Gastrocnemius medialis (tissue), 4 donors: Measurements from ENCODE around the gene PPP1R37. TPM values are rescaled to one million over a fixed set of nuclear protein-coding genes. Genes with fewer than 3 reads are reported as not detected.
"Not testable (repeated sequence)": the region's sequence is repeated elsewhere in the genome, so short reads cannot be mapped to it uniquely, and the experiment has no call there.

ENCODE experiments used
- ATAC-seq, 2 donors: fragments of 150-250 bp; one replicate each; pipeline ENCODE4 v1.9.1; 2016
- DNase-seq, 2 donors: peaks; one replicate each; pipeline ENCODE4 v3.0.0-alpha.2; 2019
- H3K27ac ChIP-seq, 4 donors: fragments of 200-600 bp; sonication (generic); 1 replicate in 1 of 4; 2 replicates in 3 of 4; pipeline ENCODE4 v1.5.1; 2016 to 2018; ENCODE audit warnings: mild to moderate bottlenecking in 2 of 4, moderate library complexity in 1 of 4
- H3K27me3 ChIP-seq, 3 donors: fragments of 200-600 bp; sonication (generic) in 2 of 3; 1 replicate in 1 of 3; 2 replicates in 2 of 3; pipeline versions ENCODE4 v1.5.1 to v1.6.0; 2016 to 2019; ENCODE audit warnings: mild to moderate bottlenecking in 1 of 3, moderate library complexity in 1 of 3
- H3K36me3 ChIP-seq, 2 donors: fragments of 200-600 bp; sonication (generic) in 1 of 2; one replicate each; pipeline ENCODE4 v1.5.1; 2017 to 2018
- H3K4me1 ChIP-seq, 2 donors: fragments of 200-600 bp; sonication (generic) in 1 of 2; one replicate each; pipeline ENCODE4 v1.5.1; 2016 to 2017; ENCODE audit warnings: mild to moderate bottlenecking in 2 of 2
- H3K4me3 ChIP-seq, 4 donors: fragments of 200-600 bp; sonication (generic) in 3 of 4; 1 replicate in 1 of 4; 2 replicates in 3 of 4; pipeline ENCODE4 v1.5.1; 2016 to 2019; ENCODE audit warnings: mild to moderate bottlenecking in 2 of 4
- H3K9me3 ChIP-seq, 3 donors: fragments of 200-600 bp; sonication (generic) in 2 of 3; 1 replicate in 1 of 3; 2 replicates in 2 of 3; pipeline ENCODE4 v1.5.1; 2016 to 2019
- CTCF ChIP-seq, 5 experiments: fragments of 450-650 bp in 3 of 5; fragments of 200-600 bp in 2 of 5; sonication (generic) in 2 of 5; IDR thresholded peaks in 4 of 5; conservative IDR thresholded peaks in 1 of 5; 1 replicate in 4 of 5; 2 replicates in 1 of 5; pipeline ENCODE4 v1.5.1; 2016 to 2019; ENCODE audit warnings: antibody characterized with exemption in 5 of 5, mild to moderate bottlenecking in 3 of 5, moderate library complexity in 3 of 5
- POLR2A ChIP-seq, 2 donors: fragments of 450-650 bp; IDR thresholded peaks; one replicate each; pipeline ENCODE4 v1.6.1; 2017; ENCODE audit warnings: antibody characterized with exemption in 2 of 2, mild to moderate bottlenecking in 2 of 2, moderate library complexity in 2 of 2
- in situ Hi-C, 4 donors: fragments of 200-750 bp; cut with MboI; loops; one replicate each; pipeline versions ENCODE4 v1.15.0 to v1.8.0; 2017; ENCODE audit warnings: low sequenced_read_pairs in 4 of 4
- intact Hi-C: fragments of 100-400 bp; cut with DNase I; formaldehyde crosslinking; loops from one replicate; pipeline ENCODE4 v1.15.1; 2023; ENCODE audit warnings: low total_unique reads
- total RNA-seq, 4 donors: library from RNA; depleted of rRNA; stranded (reverse); fragments of >200 nt; gene quantifications; one replicate each; pipeline versions ENCODE4 v1.1.0 to v1.2.3, GENCODE V29; 2016

The PPP1R37 gene
- total RNA-seq, 4 donors from 2014 or later: 30.5 to 51.1 (median 39.7) TPM

DNA sequence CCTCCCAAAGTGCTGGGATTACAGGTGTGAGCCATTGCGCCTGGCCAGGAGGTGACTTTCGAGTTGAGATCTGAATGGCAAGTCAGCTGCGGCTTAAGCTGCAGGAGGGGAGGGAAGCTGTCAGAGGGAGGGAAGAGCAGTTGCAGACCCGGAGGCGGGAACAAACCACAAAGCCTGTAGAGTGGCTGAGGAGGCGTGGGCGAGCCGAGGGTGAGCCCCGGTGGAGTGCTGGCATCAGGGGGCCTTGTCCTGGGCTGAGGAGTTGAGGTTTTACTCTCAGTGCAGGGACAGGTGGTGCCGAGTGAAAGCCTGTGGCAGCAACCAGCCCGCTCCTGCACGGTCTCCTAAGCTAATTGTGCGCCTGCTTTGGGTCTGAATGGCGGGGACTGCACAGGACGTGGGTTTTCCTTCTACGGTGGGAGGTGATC is 24.2 kb downstream of the PPP1R37 start:
- Histone ChIP-seq H3K9me3 (no peaks in the 10 kb centered on the region), H3K27ac (peak overlapping the region in 2 of 4 donors; percentile 43 to 74), H3K36me3 (no peaks in the 10 kb centered on the region), H3K27me3 (no peaks in the 10 kb centered on the region), H3K4me3 (no peak overlapping the region), H3K4me1 (peaks cover 40 to 46% of the 10 kb centered on the region in 2 donors)
- intact Hi-C loops (no loop called here), in situ Hi-C loops (no loop called here)
- DNase-seq (no peak), ATAC-seq (no peak)
- TF ChIP-seq POLR2A (IDR thresholded peaks at IDR 0.05) (no peak), CTCF (IDR thresholded peaks at IDR 0.05 in 4 of 5, conservative IDR thresholded peaks at IDR 0.05 in 1 of 5) (no peak)

- no peak for DNase-seq
- no peak overlapping the region for H3K4me3 ChIP-seq
- in situ Hi-C loops (no loop called here), intact Hi-C loops (no loop called here)
- ATAC-seq: no peak
- TF ChIP-seq POLR2A (IDR thresholded peaks at IDR 0.05): no peak
- no peak for TF ChIP-seq CTCF (IDR thresholded peaks at IDR 0.05 in 4 of 5, conservative IDR thresholded peaks at IDR 0.05 in 1 of 5)
- H3K27me3 ChIP-seq: no peaks in the 10 kb centered on the region
- H3K27ac ChIP-seq: peak overlapping the region in 3 of 4 donors; percentile 43 to 74 (median 56)
- H3K36me3 ChIP-seq: no peaks in the 10 kb centered on the region
- peaks cover 40 to 46% of the 10 kb centered on the region in 2 donors for H3K4me1 ChIP-seq
- no peaks in the 10 kb centered on the region for H3K9me3 ChIP-seq
These were observed 24.7 kb downstream of the PPP1R37 start for GRCh38 chr19:45117671-45118070.

GRCh38 chr19:45118106-45118505 is 25.1 kb downstream of the PPP1R37 start:
- Histone ChIP-seq H3K27me3 (no peaks in the 10 kb centered on the region), H3K4me1 (peaks cover 40 to 46% of the 10 kb centered on the region in 2 donors), H3K36me3 (no peaks in the 10 kb centered on the region), H3K27ac (peak overlapping the region; percentile 41 to 74 (median 50)), H3K9me3 (no peaks in the 10 kb centered on the region), H3K4me3 (no peak overlapping the region)
- TF ChIP-seq CTCF (IDR thresholded peaks at IDR 0.05 in 4 of 5, conservative IDR thresholded peaks at IDR 0.05 in 1 of 5): no peak
- no peak for TF ChIP-seq POLR2A (IDR thresholded peaks at IDR 0.05)
- ATAC-seq: no peak
- no peak for DNase-seq
- in situ Hi-C loops (no loop called here), intact Hi-C loops (no loop called here)

DNA sequence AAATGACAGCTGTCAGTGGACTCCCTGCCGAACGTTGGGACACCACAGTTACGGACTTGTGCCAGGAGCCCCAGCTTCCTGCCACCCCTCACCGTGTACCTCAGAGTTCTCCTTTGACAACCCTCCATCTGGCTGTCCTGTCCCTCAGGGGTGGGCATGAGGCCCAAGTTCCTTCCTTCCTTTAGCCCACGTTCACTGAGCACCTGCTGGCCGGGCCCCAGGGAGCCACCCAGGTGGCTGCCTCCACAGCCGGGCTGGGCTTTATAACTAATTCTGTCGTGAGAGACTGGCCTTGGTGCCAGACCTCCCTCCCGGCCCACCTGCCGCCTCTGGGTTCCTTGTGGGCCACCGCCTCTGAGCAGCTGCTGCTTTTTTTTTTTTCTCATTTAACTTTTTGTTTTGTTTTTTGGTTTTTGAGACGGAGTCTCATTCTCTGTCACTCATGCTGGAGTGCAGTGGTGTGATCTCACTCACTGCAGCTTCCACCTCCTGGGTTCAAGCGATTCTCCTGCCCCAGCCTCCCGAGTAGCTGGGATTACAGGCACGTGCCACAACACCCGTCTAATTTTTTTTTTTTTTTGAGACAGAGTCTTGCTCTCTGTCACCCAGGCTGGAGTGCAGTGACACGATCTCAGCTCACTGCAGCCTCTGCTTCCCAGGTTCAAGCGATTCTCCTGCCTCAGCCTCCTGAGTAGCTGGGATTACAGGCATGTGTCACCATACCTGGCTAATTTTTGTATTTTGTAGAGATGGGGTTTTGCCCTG is 25.8 kb downstream of the PPP1R37 start:
- peak in 1 of 2 donors; percentile 3 for ATAC-seq
- DNase-seq, intact Hi-C loops, H3K9me3 ChIP-seq, H3K27me3 ChIP-seq, H3K4me3 ChIP-seq, H3K36me3 ChIP-seq, in situ Hi-C loops: not testable (repeated sequence)
- H3K4me1 ChIP-seq: peaks cover 40 to 46% of the 10 kb centered on the region in 2 donors
- H3K27ac ChIP-seq: peak overlapping the region; percentile 41 to 74 (median 50)

GRCh38 chr19:45119582-45119981 is 26.6 kb downstream of the PPP1R37 start:
- Histone ChIP-seq H3K9me3 (no peaks in the 10 kb centered on the region), H3K4me1 (peaks cover 36 to 46% of the 10 kb centered on the region in 2 donors), H3K27ac (no peak overlapping the region), H3K27me3 (no peaks in the 10 kb centered on the region), H3K36me3 (no peaks in the 10 kb centered on the region), H3K4me3 (no peak overlapping the region)
- intact Hi-C loops (no loop called here), in situ Hi-C loops (no loop called here)
- ATAC-seq: no peak
- TF ChIP-seq CTCF (IDR thresholded peaks at IDR 0.05 in 4 of 5, conservative IDR thresholded peaks at IDR 0.05 in 1 of 5) (no peak), POLR2A (IDR thresholded peaks at IDR 0.05) (no peak)
- no peak for DNase-seq
